GM10266 (cell line): ENCODE measurements around the gene LRRC56.

Source experiments
- DNase-seq: peaks from one replicate; pipeline ENCODE4 v3.0.0; 2012; ENCODE audit errors: extremely low spot score
- CTCF ChIP-seq: IDR thresholded peaks from 2 replicates; pipeline ENCODE4 v1.5.1; 2012; ENCODE audit warnings: mild to moderate bottlenecking, low read depth; ENCODE audit not compliant: control insufficient read depth, insufficient read depth; ENCODE audit errors: missing control alignments

Gene LRRC56

GRCh38 chr11:587546-587945, 50.2 kb downstream of the LRRC56 start:
- no peak for DNase-seq
- no peak for TF ChIP-seq CTCF

- DNase-seq, result no peak
- no peak for TF ChIP-seq CTCF
Measured at GRCh38 chr11:587978-588380, 50.7 kb downstream of the LRRC56 start.

GRCh38 chr11:589798-590197, 52.5 kb downstream of the LRRC56 start:
- no peak for TF ChIP-seq CTCF
- DNase-seq, result no peak

GRCh38 chr11:590997-591396, 53.7 kb downstream of the LRRC56 start:
- no peak for TF ChIP-seq CTCF
- DNase-seq, result no peak

GRCh38 chr11:592501-592900, 55.2 kb downstream of the LRRC56 start:
- no peak for DNase-seq
- no peak for TF ChIP-seq CTCF

GRCh38 chr11:592918-593317, 55.6 kb downstream of the LRRC56 start:
- no peak for TF ChIP-seq CTCF
- no peak for DNase-seq

GRCh38 chr11:593347-593746, 56.0 kb downstream of the LRRC56 start:
- TF ChIP-seq CTCF, result no peak
- DNase-seq, result no peak
